ENCODE measurements around the gene MDM4.

DNA sequence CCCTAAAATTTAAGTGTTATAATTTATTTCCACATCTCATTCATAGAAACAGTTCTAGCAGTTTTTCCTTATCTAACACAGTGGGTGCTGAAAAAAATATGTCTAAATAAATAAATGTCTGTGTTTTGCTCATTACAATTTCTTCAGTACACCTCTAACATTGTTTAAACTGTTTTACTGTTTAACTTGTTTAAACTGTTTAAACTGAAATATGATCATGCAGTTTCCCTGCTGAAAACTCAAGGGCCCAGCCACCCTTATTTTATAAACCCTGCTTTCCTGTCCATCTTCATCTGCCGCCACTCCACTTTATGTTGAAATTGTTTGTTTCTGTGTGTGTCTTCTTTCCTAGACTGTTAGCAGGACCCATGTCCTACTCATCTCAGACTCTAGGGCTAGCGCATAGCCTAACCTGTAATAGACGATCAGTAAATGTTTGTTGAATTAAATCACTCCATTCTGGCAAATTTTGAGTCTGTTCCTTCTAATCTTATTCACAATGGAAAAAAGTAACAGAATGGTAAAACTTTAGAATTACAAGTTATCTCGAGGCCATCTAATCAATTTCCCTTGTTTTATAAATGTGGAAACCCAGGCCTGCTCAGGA is 12.2 kb upstream of the MDM4 start:
- TF ChIP-seq, protein P1, sequence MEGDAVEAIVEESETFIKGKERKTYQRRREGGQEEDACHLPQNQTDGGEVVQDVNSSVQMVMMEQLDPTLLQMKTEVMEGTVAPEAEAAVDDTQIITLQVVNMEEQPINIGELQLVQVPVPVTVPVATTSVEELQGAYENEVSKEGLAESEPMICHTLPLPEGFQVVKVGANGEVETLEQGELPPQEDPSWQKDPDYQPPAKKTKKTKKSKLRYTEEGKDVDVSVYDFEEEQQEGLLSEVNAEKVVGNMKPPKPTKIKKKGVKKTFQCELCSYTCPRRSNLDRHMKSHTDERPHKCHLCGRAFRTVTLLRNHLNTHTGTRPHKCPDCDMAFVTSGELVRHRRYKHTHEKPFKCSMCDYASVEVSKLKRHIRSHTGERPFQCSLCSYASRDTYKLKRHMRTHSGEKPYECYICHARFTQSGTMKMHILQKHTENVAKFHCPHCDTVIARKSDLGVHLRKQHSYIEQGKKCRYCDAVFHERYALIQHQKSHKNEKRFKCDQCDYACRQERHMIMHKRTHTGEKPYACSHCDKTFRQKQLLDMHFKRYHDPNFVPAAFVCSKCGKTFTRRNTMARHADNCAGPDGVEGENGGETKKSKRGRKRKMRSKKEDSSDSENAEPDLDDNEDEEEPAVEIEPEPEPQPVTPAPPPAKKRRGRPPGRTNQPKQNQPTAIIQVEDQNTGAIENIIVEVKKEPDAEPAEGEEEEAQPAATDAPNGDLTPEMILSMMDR (IDR thresholded peaks at IDR 0.05 in 4 of 5, conservative IDR thresholded peaks at IDR 0.05 in 1 of 5) = no peak
- TF ChIP-seq POLR2A (IDR thresholded peaks at IDR 0.05) = no peak

Measured in gastrocnemius medialis (tissue), 4 donors.